Loucy (cell line): ENCODE results near the gene OTUD5.

Experiments used
- H2AFZ ChIP-seq: fragments of 200-600 bp; sonication (generic); 2 replicates; pipeline ENCODE4 v1.6.0; 2016; ENCODE audit warnings: antibody characterized with exemption, mild to moderate bottlenecking, low read length, moderate library complexity
- H3F3A ChIP-seq: fragments of 200-600 bp; 2 replicates; pipeline ENCODE4 v1.6.0; 2016; ENCODE audit warnings: antibody characterized with exemption, low read depth, mild to moderate bottlenecking
- H3K27me3 ChIP-seq: fragments of 200-600 bp; sonication (generic); 2 replicates; pipeline ENCODE4 v1.6.1; 2014; ENCODE audit warnings: low read length, mild to moderate bottlenecking; ENCODE audit not compliant: insufficient read depth, poor library complexity, severe bottlenecking
- H3K36me3 ChIP-seq: fragments of 200-600 bp; sonication (generic); 2 replicates; pipeline ENCODE4 v1.6.1; 2016; ENCODE audit warnings: low read length; ENCODE audit not compliant: insufficient read depth
- H3K4me1 ChIP-seq: fragments of 200-600 bp; sonication (generic); 2 replicates; pipeline ENCODE4 v1.5.1; 2014; ENCODE audit warnings: low read length, mild to moderate bottlenecking; ENCODE audit not compliant: insufficient read depth, poor library complexity, severe bottlenecking
- H3K4me2 ChIP-seq: fragments of 200-600 bp; sonication (generic); 2 replicates; pipeline ENCODE4 v1.6.0; 2014; ENCODE audit warnings: antibody characterized with exemption, low read length, low read depth, mild to moderate bottlenecking; ENCODE audit not compliant: poor library complexity, severe bottlenecking
- H3K4me3 ChIP-seq: fragments of 200-600 bp; sonication (generic); 2 replicates; pipeline ENCODE4 v1.5.1; 2014; ENCODE audit warnings: low read length, mild to moderate bottlenecking, mixed read lengths; ENCODE audit not compliant: poor library complexity, severe bottlenecking
- H3K79me2 ChIP-seq: fragments of 200-600 bp; sonication (generic); 2 replicates; pipeline ENCODE4 v1.6.1; 2014; ENCODE audit warnings: low read length; ENCODE audit not compliant: insufficient read depth
- H3K9ac ChIP-seq: fragments of 200-600 bp; sonication (generic); 2 replicates; pipeline ENCODE4 v1.6.0; 2014; ENCODE audit warnings: mild to moderate bottlenecking, low read depth, low read length, moderate library complexity; ENCODE audit not compliant: poor library complexity, severe bottlenecking
- H3K9me2 ChIP-seq: fragments of 200-600 bp; sonication (generic); replicated peaks from 2 replicates; pipeline ENCODE4 v1.6.1; 2016; ENCODE audit warnings: low read depth, low read length, mixed read lengths
- H3K9me3 ChIP-seq: fragments of 200-600 bp; sonication (generic); 2 replicates; pipeline ENCODE4 v1.6.1; 2014; ENCODE audit warnings: mild to moderate bottlenecking, antibody characterized with exemption, low read length, low read depth; ENCODE audit not compliant: insufficient read depth
- H4K20me1 ChIP-seq: fragments of 200-600 bp; sonication (generic); 2 replicates; pipeline ENCODE4 v1.6.0; 2014; ENCODE audit warnings: antibody characterized with exemption, low read length, mild to moderate bottlenecking; ENCODE audit not compliant: insufficient read depth, poor library complexity, severe bottlenecking
- CTCF ChIP-seq: fragments of 200-600 bp; sonication (generic); conservative IDR thresholded peaks from 2 replicates; pipeline ENCODE4 v1.5.1; 2014; ENCODE audit warnings: mild to moderate bottlenecking, antibody characterized with exemption, low read length
- EZH2phosphoT487 ChIP-seq: fragments of 200-600 bp; IDR thresholded peaks from 2 replicates; pipeline ENCODE4 v1.6.1; 2018; ENCODE audit warnings: antibody characterized with exemption, mild to moderate bottlenecking, moderate library complexity, borderline replicate concordance

OTUD5 gene

DNA sequence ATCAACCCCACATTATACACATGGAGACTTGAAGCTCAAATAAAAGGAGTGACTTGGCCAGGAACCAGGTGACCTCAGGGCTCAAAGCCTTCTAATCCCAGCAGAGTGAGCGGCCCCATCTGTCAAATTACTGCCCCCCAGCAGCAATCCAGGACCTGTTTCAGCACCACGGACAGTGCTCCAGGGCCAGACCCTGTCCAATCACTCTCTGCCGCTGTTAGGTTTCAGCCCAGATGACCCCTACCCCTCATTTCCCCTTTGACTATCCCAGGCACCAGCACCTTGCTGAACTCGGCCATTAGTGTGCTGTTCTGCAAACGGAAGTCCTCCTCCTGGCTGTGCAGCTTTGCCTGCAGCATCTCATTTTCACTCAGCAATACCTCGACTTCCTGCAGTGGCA is 39.6 kb upstream of the OTUD5 start:
- Histone ChIP-seq H3F3A (no peaks in the 10 kb centered on the region), H3K4me1 (peaks cover 2% of the 10 kb centered on the region), H3K79me2 (peaks cover 26% of the 10 kb centered on the region), H3K4me3 (no peak overlapping the region), H2AFZ (no peak overlapping the region), H3K9me3 (no peaks in the 10 kb centered on the region), H3K36me3 (no peaks in the 10 kb centered on the region; the same call in 1 of the 2 replicates), H3K4me2 (no peak overlapping the region), H4K20me1 (peaks cover 21% of the 10 kb centered on the region), H3K9ac (no peak overlapping the region), H3K27me3 (no peaks in the 10 kb centered on the region), H3K9me2 (no peaks in the 10 kb centered on the region)
- no peak for TF ChIP-seq EZH2phosphoT487
- no peak for TF ChIP-seq CTCF

- Histone ChIP-seq H3K36me3 (peaks cover 5% of the 10 kb centered on the region; the same call in 1 of the 2 replicates), H3K9me2 (no peaks in the 10 kb centered on the region), H3K9ac (no peak overlapping the region), H4K20me1 (peaks cover 8% of the 10 kb centered on the region), H2AFZ (no peak overlapping the region), H3K4me2 (no peak overlapping the region), H3K27me3 (no peaks in the 10 kb centered on the region), H3K4me1 (no peaks in the 10 kb centered on the region), H3K9me3 (no peaks in the 10 kb centered on the region), H3F3A (no peaks in the 10 kb centered on the region), H3K4me3 (no peak overlapping the region), H3K79me2 (no peaks in the 10 kb centered on the region)
- TF ChIP-seq EZH2phosphoT487 (no peak), CTCF (no peak)
Observed at GRCh38 chrX:48992341-48992740, 34.9 kb upstream of the OTUD5 start.

DNA sequence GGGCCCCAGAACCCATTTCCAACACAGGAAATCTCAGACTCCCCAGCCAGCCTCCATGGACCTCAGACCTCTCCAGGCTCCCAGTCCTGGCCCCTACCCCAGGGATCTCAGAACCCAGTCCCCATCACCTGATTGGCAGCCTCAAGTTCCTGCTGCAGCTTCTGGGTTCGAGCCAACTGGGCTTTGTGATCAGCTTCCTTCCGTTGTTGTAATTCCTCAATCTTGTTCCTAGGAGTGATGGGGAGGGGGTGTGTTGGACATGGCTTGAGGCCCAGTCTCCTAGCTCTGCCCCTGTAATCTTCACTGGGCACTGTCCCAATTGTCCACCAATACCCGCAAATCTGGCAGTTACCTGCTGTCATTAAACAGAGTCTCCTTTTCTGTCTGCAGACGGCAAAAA is 32.1 kb upstream of the OTUD5 start:
- Histone ChIP-seq H3F3A (no peaks in the 10 kb centered on the region), H3K9me3 (no peaks in the 10 kb centered on the region), H3K36me3 (peaks cover 5% of the 10 kb centered on the region; the same call in 1 of the 2 replicates), H3K27me3 (no peaks in the 10 kb centered on the region), H2AFZ (no peak overlapping the region), H4K20me1 (no peaks in the 10 kb centered on the region), H3K9me2 (no peaks in the 10 kb centered on the region), H3K4me1 (no peaks in the 10 kb centered on the region), H3K9ac (no peak overlapping the region), H3K4me2 (no peak overlapping the region), H3K4me3 (no peak overlapping the region), H3K79me2 (no peaks in the 10 kb centered on the region)
- TF ChIP-seq CTCF (no peak), EZH2phosphoT487 (no peak)
